Brain microvascular endothelial cell (primary cell): ENCODE measurements around the gene ARHGAP42.

Experiments used
- DNase-seq: peaks from one replicate; pipeline ENCODE4 v3.0.0-alpha.2; 2020
- H3K27ac ChIP-seq: fragments of 250-450 bp; sonication (Bioruptor Pico); 2 replicates; pipeline ENCODE4 v1.5.1; 2020; ENCODE audit warnings: mild to moderate bottlenecking, moderate library complexity
- H3K27me3 ChIP-seq: fragments of 250-450 bp; sonication (Bioruptor Pico); replicated peaks from 2 replicates; pipeline ENCODE4 v1.5.1; 2020; ENCODE audit warnings: mild to moderate bottlenecking
- H3K36me3 ChIP-seq: fragments of 250-450 bp; sonication (Bioruptor Pico); replicated peaks from 2 replicates; pipeline ENCODE4 v1.5.1; 2020; ENCODE audit warnings: mild to moderate bottlenecking
- H3K4me3 ChIP-seq: 2 replicates; pipeline ENCODE4 v1.5.1; 2011; ENCODE audit warnings: low read depth, mild to moderate bottlenecking, control low read depth, low read length, moderate library complexity
- CTCF ChIP-seq: IDR thresholded peaks from 2 replicates; pipeline ENCODE4 v1.5.1; 2011; ENCODE audit warnings: low read depth, mild to moderate bottlenecking, moderate library complexity, low read length, control low read depth, inconsistent platforms; ENCODE audit errors: missing control alignments
- in situ Hi-C: cut with HindIII; loops from 2 replicates; pipeline ENCODE4 v1.10.0; 2017; ENCODE audit warnings: low sequenced_read_pairs, low pct_ligation_motif_present

The ARHGAP42 gene

DNA sequence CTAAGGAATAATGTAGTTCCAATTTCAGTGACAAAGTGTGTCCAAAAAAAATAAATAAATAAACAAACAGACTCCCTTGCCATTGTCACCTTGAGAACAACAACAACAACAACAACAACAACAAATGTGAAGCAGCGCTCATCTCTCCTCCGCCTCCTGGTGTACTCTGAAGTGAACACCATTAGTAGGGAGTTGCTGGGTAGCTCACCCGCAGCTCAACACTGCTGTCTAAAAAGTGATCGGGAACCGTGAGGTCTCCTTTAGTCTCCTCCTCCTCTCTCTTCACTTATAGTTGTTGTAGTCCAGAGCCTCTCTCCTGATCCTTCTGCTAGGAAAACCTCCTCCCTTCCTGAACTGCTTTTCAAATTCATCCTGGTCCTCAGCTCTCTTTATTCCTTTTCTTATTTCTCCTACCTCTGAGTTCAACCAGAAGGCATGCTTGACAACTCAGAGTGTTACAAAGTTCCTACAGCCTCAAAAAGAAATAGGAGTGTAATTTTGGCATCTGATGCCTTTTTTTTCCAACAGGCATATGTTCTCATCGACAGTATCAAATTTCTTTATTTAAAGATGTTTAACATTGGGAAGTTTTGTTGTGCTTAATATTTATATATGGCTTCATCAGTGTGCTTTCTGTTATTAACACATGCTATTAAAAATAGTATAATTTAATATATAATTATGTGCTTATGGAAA is 227.5 kb downstream of the ARHGAP42 start:
- Histone ChIP-seq H3K36me3 (no peaks in the 10 kb centered on the region), H3K27ac (no peak overlapping the region), H3K4me3 (no peak overlapping the region), H3K27me3 (no peaks in the 10 kb centered on the region)
- DNase-seq: no peak
- in situ Hi-C loops: no loop called here
- no peak for TF ChIP-seq CTCF

GRCh38 chr11:100918551-100919500 is 231.7 kb downstream of the ARHGAP42 start:
- Histone ChIP-seq H3K4me3 (no peak overlapping the region), H3K27me3 (no peaks in the 10 kb centered on the region), H3K27ac (no peak overlapping the region), H3K36me3 (no peaks in the 10 kb centered on the region)
- in situ Hi-C loops: no loop called here
- peak; percentile 36 for DNase-seq
- TF ChIP-seq CTCF: no peak

GRCh38 chr11:100920593-100920992 is 233.5 kb downstream of the ARHGAP42 start:
- in situ Hi-C loops: no loop called here
- Histone ChIP-seq H3K27me3 (no peaks in the 10 kb centered on the region), H3K36me3 (no peaks in the 10 kb centered on the region), H3K27ac (no peak overlapping the region), H3K4me3 (no peak overlapping the region)
- no peak for TF ChIP-seq CTCF
- no peak for DNase-seq

GRCh38 chr11:100922121-100922520 is 235.0 kb downstream of the ARHGAP42 start:
- DNase-seq: no peak
- Histone ChIP-seq H3K27ac (no peak overlapping the region), H3K36me3 (no peaks in the 10 kb centered on the region), H3K4me3 (no peak overlapping the region), H3K27me3 (no peaks in the 10 kb centered on the region)
- TF ChIP-seq CTCF: no peak
- in situ Hi-C loops: no loop called here

DNA sequence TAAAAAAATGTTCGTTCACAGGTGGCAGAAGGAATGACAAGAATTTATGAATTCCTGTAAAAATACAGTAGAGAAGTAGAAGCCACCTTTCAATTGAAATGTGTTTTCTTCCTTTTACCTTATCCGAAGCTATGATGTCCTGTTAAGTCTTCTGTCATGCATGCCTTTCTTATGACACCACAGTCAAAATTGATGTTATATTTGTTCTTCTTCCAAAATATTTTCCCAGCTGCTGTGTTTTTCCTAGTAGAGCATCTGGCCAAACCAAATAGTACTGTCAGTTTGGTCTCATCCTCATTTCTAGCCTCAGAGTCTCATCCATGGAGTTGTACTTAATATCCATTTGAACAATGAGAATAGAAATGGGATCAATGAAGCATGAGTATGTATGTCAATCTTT is 236.5 kb downstream of the ARHGAP42 start:
- Histone ChIP-seq H3K4me3 (no peak overlapping the region), H3K36me3 (no peaks in the 10 kb centered on the region), H3K27me3 (no peaks in the 10 kb centered on the region), H3K27ac (no peak overlapping the region)
- TF ChIP-seq CTCF: no peak
- DNase-seq: peak; percentile 21
- in situ Hi-C loops: no loop called here
